ACC112 (cell line): ENCODE measurements around the gene MYOCOS.
"Not testable (repeated sequence)": the region's sequence is repeated elsewhere in the genome, so short reads cannot be mapped to it uniquely, and the experiment has no call there.

Experiments used
- H2AFZ ChIP-seq: fragments of 200-600 bp; sonication (generic); one replicate; pipeline ENCODE4 v1.6.0; 2017; ENCODE audit warnings: antibody characterized with exemption, low read length; ENCODE audit not compliant: unreplicated experiment
- H3K27ac ChIP-seq: fragments of 200-600 bp; sonication (generic); 2 replicates; pipeline ENCODE4 v1.5.1; 2014; ENCODE audit warnings: low read depth, mild to moderate bottlenecking, antibody characterized with exemption, low read length, moderate library complexity
- H3K27me3 ChIP-seq: fragments of 200-600 bp; sonication (generic); 2 replicates; pipeline ENCODE4 v1.6.1; 2014; ENCODE audit warnings: mild to moderate bottlenecking, antibody characterized with exemption, low read length, moderate library complexity, mixed read lengths; ENCODE audit not compliant: insufficient read depth
- H3K36me3 ChIP-seq: fragments of 200-600 bp; sonication (generic); 2 replicates; pipeline ENCODE4 v1.6.1; 2016; ENCODE audit warnings: mild to moderate bottlenecking, antibody characterized with exemption, low read length, moderate library complexity, mixed read lengths; ENCODE audit not compliant: insufficient read depth
- H3K4me1 ChIP-seq: fragments of 200-600 bp; sonication (generic); one replicate; pipeline ENCODE4 v1.6.1; 2016; ENCODE audit warnings: low read length, mixed read lengths; ENCODE audit not compliant: insufficient read depth, unreplicated experiment, control insufficient read depth
- H3K4me3 ChIP-seq: fragments of 200-600 bp; sonication (generic); 2 replicates; pipeline ENCODE4 v1.5.1; 2014; ENCODE audit warnings: mild to moderate bottlenecking, low read depth, low read length
- H3K79me2 ChIP-seq: fragments of 200-600 bp; sonication (generic); one replicate; pipeline ENCODE4 v1.6.0; 2016; ENCODE audit warnings: low read length; ENCODE audit not compliant: control insufficient read depth, unreplicated experiment, insufficient read depth

MYOCOS gene

DNA sequence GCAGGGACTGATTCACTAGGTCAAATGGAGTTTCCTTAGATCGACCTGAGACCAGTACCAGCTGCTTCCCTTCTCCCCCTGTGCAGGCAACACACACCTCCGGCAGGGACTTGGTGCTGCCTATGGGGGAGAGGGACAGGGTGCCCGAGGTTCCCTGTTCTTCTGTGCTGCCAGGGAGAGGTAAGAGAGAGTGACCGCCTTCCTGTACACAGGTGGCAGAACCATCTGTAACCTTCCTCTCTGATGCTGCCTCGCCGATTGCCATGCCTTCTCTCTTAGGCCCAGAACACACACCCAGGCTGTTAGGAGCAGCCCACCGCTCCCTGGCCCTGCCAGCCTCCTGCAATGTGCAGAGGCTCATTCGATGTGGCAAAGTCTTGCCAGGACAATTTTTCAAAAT lies 21.1 kb downstream of the MYOCOS start:
- H3K4me1 ChIP-seq = no peaks in the 10 kb centered on the region
- H3K27me3 ChIP-seq = no peaks in the 10 kb centered on the region
- H3K27ac ChIP-seq = no peak overlapping the region
- H3K36me3 ChIP-seq = no peaks in the 10 kb centered on the region
- no peak overlapping the region for H2AFZ ChIP-seq
- H3K79me2 ChIP-seq = no peaks in the 10 kb centered on the region
- H3K4me3 ChIP-seq = no peak overlapping the region

- Histone ChIP-seq H3K36me3 (no peaks in the 10 kb centered on the region), H3K79me2 (no peaks in the 10 kb centered on the region), H3K4me3 (no peak overlapping the region), H2AFZ (peak overlapping the region; percentile 71), H3K27me3 (no peaks in the 10 kb centered on the region), H3K27ac (no peak overlapping the region), H3K4me1 (no peaks in the 10 kb centered on the region)
These were observed 22.9 kb downstream of the MYOCOS start for GRCh38 chr1:171644805-171645483.

DNA sequence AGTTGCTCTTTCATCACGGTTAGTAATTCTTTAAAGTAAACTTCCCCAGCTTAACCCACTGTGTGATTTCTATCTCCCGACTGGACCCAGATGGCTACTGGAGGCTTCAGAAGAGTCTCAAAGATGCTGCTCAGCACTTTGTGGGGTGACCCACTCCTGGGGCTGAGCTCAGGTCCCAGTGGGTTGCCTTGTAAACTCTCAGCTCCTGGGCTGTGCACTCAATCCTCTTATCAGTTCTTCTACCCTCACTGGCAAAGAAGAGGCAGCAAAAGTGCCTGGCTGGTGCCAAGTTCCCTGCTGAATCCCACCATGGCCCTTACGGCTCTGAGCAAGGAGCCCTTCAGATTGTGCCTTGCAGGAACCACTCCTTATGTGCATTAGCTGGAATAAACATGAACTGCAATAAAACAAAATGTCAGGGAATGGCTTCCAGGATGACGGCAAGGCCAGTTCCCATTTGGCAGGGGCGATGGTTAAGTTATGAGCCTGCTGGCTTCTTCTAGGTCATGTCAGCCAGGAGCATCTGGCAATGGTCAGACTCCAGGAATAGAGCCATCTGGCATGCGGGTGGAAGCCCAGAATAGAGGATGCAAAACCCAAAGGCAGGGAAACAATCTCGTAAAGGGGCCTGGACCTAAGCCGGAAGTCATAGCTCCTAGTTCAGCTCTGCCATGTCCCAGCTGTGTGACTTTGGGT lies 23.7 kb downstream of the MYOCOS start:
- H2AFZ ChIP-seq = no peak overlapping the region
- H3K27ac ChIP-seq = no peak overlapping the region

GRCh38 chr1:171646249-171646560 lies 24.2 kb downstream of the MYOCOS start:
- no peak overlapping the region for H3K27ac ChIP-seq
- no peak overlapping the region for H3K4me3 ChIP-seq
- H3K36me3 ChIP-seq = no peaks in the 10 kb centered on the region
- H3K79me2 ChIP-seq = no peaks in the 10 kb centered on the region
- H3K4me1 ChIP-seq = no peaks in the 10 kb centered on the region
- no peak overlapping the region for H2AFZ ChIP-seq
- no peaks in the 10 kb centered on the region for H3K27me3 ChIP-seq

More for the DNA sequence above, 23.7 kb downstream of the MYOCOS start:
- no peaks in the 10 kb centered on the region for H3K27me3 ChIP-seq
- no peaks in the 10 kb centered on the region for H3K79me2 ChIP-seq
- H3K4me3 ChIP-seq = no peak overlapping the region
- no peaks in the 10 kb centered on the region for H3K4me1 ChIP-seq
- H3K36me3 ChIP-seq = no peaks in the 10 kb centered on the region

DNA sequence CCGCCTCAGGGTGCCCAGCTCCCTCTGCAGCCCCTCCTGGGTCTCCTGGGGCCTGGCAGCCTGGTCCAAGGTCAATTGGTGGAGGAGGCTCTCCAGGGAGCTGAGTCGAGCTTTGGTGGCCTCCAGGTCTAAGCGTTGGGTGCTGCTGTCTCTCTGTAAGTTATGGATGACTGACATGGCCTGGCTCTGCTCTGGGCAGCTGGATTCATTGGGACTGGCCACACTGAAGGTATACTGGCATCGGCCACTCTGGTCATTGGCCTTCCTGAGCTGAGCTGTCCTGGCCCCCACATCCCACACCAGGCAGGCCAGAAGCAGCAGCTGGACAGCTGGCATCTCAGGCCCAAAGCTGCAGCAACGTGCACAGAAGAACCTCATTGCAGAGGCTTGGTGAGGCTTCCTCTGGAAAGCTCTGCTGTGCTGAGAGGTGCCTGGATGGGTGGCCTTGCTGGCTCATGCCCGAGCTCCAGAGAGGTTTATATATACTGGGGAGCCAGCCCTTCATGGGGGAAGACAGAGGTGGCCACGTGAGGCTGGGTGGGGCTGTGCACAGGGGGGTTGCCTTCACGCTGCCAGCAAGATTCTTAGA lies 30.3 kb downstream of the MYOCOS start, which contains the start of gene MYOC:
Gene MYOC (minus strand): TSS at position 455 of the 589 bp plus-strand sequence. CDS start 77 bp downstream, at position 378.
- Histone ChIP-seq H3K4me1 (peaks cover 15% of the 10 kb centered on the region), H3K27me3 (no peaks in the 10 kb centered on the region), H3K27ac (no peak within 1 kb of the TSS), H2AFZ (no peak within 1 kb of the TSS), H3K4me3 (no peak within 1 kb of the TSS), H3K36me3 (no peaks in the 10 kb centered on the region), H3K79me2 (no peaks in the 10 kb centered on the region)

- H3K79me2 ChIP-seq = no peaks in the 10 kb centered on the region
- H2AFZ ChIP-seq = peak overlapping the region; percentile 41
- H3K27ac ChIP-seq = no peak overlapping the region
- no peaks in the 10 kb centered on the region for H3K27me3 ChIP-seq
- H3K4me1 ChIP-seq = peaks cover 15% of the 10 kb centered on the region
- H3K4me3 ChIP-seq = no peak overlapping the region
- no peaks in the 10 kb centered on the region for H3K36me3 ChIP-seq
These were observed 31.8 kb downstream of the MYOCOS start for GRCh38 chr1:171653796-171654195.

- H3K27ac ChIP-seq = no peak overlapping the region
- no peaks in the 10 kb centered on the region for H3K36me3 ChIP-seq
- peaks cover 15% of the 10 kb centered on the region for H3K4me1 ChIP-seq
- H2AFZ ChIP-seq = peak overlapping the region; percentile 41
- no peaks in the 10 kb centered on the region for H3K79me2 ChIP-seq
- no peak overlapping the region for H3K4me3 ChIP-seq
- H3K27me3 ChIP-seq = no peaks in the 10 kb centered on the region
These were observed 32.3 kb downstream of the MYOCOS start for GRCh38 chr1:171654201-171654941.

GRCh38 chr1:171654942-171655745 lies 33.1 kb downstream of the MYOCOS start:
- no peak overlapping the region for H3K27ac ChIP-seq
- H3K4me1 ChIP-seq = peaks cover 15% of the 10 kb centered on the region
- H3K36me3 ChIP-seq = no peaks in the 10 kb centered on the region
- H3K27me3 ChIP-seq = no peaks in the 10 kb centered on the region
- peak overlapping the region; percentile 56; the same call in 1 of the 2 replicates for H3K4me3 ChIP-seq
- H3K79me2 ChIP-seq = no peaks in the 10 kb centered on the region
- H2AFZ ChIP-seq = peak overlapping the region; percentile 14

DNA sequence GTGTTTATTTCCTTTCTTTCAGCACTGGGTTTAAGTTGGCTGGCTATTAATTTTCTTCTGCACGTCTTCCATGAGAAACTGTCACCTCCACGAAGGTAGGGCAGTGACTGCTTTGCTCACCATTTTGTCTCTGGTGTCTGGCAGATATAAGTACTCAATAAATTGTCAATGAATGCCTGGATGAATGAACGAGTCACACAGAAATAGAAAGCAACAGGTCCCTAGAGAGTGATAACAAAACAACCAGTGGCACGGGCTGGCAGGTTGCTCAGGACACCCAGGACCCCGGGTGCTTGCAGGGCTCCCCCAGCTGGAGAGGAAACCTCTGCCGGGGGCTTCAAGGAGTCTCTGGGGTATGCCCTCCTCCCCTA lies 33.7 kb downstream of the MYOCOS start:
- H3K4me1 ChIP-seq = peaks cover 15% of the 10 kb centered on the region
- H2AFZ ChIP-seq = no peak overlapping the region
- H3K79me2 ChIP-seq = no peaks in the 10 kb centered on the region
- no peaks in the 10 kb centered on the region for H3K36me3 ChIP-seq
- no peaks in the 10 kb centered on the region for H3K27me3 ChIP-seq
- peak overlapping the region; percentile 56; the same call in 1 of the 2 replicates for H3K4me3 ChIP-seq
- H3K27ac ChIP-seq = no peak overlapping the region

- not testable (repeated sequence) for H3K27me3 ChIP-seq, H3K4me3 ChIP-seq, H3K27ac ChIP-seq, H3K36me3 ChIP-seq, H2AFZ ChIP-seq, H3K79me2 ChIP-seq
- H3K4me1 ChIP-seq = peaks cover 15% of the 10 kb centered on the region
These were observed 34.2 kb downstream of the MYOCOS start for GRCh38 chr1:171656206-171656605.
